ENCODE data around the gene CFAP54.
"Not testable (repeated sequence)": the region's sequence is repeated elsewhere in the genome, so short reads cannot be mapped to it uniquely, and the experiment has no call there.

Gene CFAP54

GRCh38 chr12:96472384-96472783, 17.0 kb upstream of the CFAP54 start:
- DNase-seq (ENCODE audit: low read depth in 2 of 2) = no peak

- peak in 1 of 2 donors; percentile 14 for DNase-seq (ENCODE audit: low read depth in 2 of 2)
Observed at GRCh38 chr12:96473394-96474093, 15.8 kb upstream of the CFAP54 start.

- no peak for DNase-seq (ENCODE audit: low read depth in 2 of 2)
Observed at GRCh38 chr12:96474206-96474605, 15.2 kb upstream of the CFAP54 start.

- DNase-seq (ENCODE audit: low read depth in 2 of 2) = no peak
Observed at GRCh38 chr12:96478011-96478410, 11.4 kb upstream of the CFAP54 start.

- DNase-seq (ENCODE audit: low read depth in 2 of 2) = no peak
Observed at GRCh38 chr12:96482086-96482485, 7.3 kb upstream of the CFAP54 start.

GRCh38 chr12:96483116-96483515, 6.3 kb upstream of the CFAP54 start:
- DNase-seq (ENCODE audit: low read depth in 2 of 2) = no peak

GRCh38 chr12:96486751-96487613, 2.4 kb upstream of the CFAP54 start:
- DNase-seq (ENCODE audit: low read depth in 2 of 2) = no peak

- no peak for DNase-seq (ENCODE audit: low read depth in 2 of 2)
Observed at GRCh38 chr12:96487634-96488033, 1.7 kb upstream of the CFAP54 start.

GRCh38 chr12:96493106-96493505, 3.7 kb downstream of the CFAP54 start:
- no peak for DNase-seq (ENCODE audit: low read depth in 2 of 2)

- not testable (repeated sequence) for DNase-seq (ENCODE audit: low read depth in 2 of 2)
Observed at GRCh38 chr12:96494154-96494553, 4.8 kb downstream of the CFAP54 start.

- no peak for DNase-seq (ENCODE audit: low read depth in 2 of 2)
Observed at GRCh38 chr12:96495155-96495554, 5.8 kb downstream of the CFAP54 start.

- DNase-seq (ENCODE audit: low read depth in 2 of 2) = no peak
Observed at GRCh38 chr12:96495841-96496545, 6.6 kb downstream of the CFAP54 start.

- DNase-seq (ENCODE audit: low read depth in 2 of 2) = no peak
Observed at GRCh38 chr12:96496944-96497343, 7.6 kb downstream of the CFAP54 start.

- no peak for DNase-seq (ENCODE audit: low read depth in 2 of 2)
Observed at GRCh38 chr12:96497855-96498254, 8.5 kb downstream of the CFAP54 start.

- DNase-seq (ENCODE audit: low read depth in 2 of 2) = no peak
Observed at GRCh38 chr12:96500693-96501092, 11.3 kb downstream of the CFAP54 start.

- DNase-seq (ENCODE audit: low read depth in 2 of 2) = peak in 1 of 2 donors; percentile 14
Observed at GRCh38 chr12:96501133-96501761, 11.9 kb downstream of the CFAP54 start.

- no peak for DNase-seq (ENCODE audit: low read depth in 2 of 2)
Observed at GRCh38 chr12:96501908-96502307, 12.5 kb downstream of the CFAP54 start.

GRCh38 chr12:96502477-96502876, 13.1 kb downstream of the CFAP54 start:
- DNase-seq (ENCODE audit: low read depth in 2 of 2) = no peak

- no peak for DNase-seq (ENCODE audit: low read depth in 2 of 2)
Observed at GRCh38 chr12:96502949-96503532, 13.7 kb downstream of the CFAP54 start.

GRCh38 chr12:96503976-96504375, 14.6 kb downstream of the CFAP54 start:
- DNase-seq (ENCODE audit: low read depth in 2 of 2) = no peak

- no peak for DNase-seq (ENCODE audit: low read depth in 2 of 2)
Observed at GRCh38 chr12:96506776-96507175, 17.4 kb downstream of the CFAP54 start.

All from stimulated activated CD8-positive, alpha-beta memory T cell treated with anti-CD3 and anti-CD28 coated beads, Interleukin-2, amount 100 ng/mL, for 1 hour (primary cell).